DMS 273 treated with DMSO at 0.1 percent for 48 hours (cell line): Measurements from ENCODE around the gene FAM118A.

Experiments used
- DNase-seq: peaks from one replicate; lab custom pipeline; 2025; lab: John Stamatoyannopoulos, UW

FAM118A gene

GRCh38 chr22:45376703-45377102 is 67.0 kb downstream of the FAM118A start:
- DNase-seq = no peak

- no peak for DNase-seq
These were observed 71.6 kb downstream of the FAM118A start for GRCh38 chr22:45381348-45381747.

- no peak for DNase-seq
These were observed 79.8 kb downstream of the FAM118A start for GRCh38 chr22:45389546-45389945.
